HEK293 (cell line): ENCODE results near the gene HPCAL1.
A peak's percentile ranks its signal among the peaks of the same experiment; 100 is the strongest.
"Not testable (repeated sequence)": the region's sequence is repeated elsewhere in the genome, so short reads cannot be mapped to it uniquely, and the experiment has no call there.

Experiments
- CTCF ChIA-PET: fragments of 350-600 bp; formaldehyde crosslinking; extraction: SDS; loops from one replicate; lab custom pipeline; 2021; ENCODE audit warnings: antibody characterized with exemption; lab: Yijun Ruan, JAX
- POLR2A ChIA-PET: fragments of 300-600 bp; formaldehyde crosslinking; extraction: SDS; loops from one replicate; lab custom pipeline; 2020; ENCODE audit warnings: antibody characterized with exemption, inconsistent platforms; lab: Yijun Ruan, JAX
- H3K27ac ChIP-seq: fragments of 200-500 bp; sonication (Bioruptor generic); 2 replicates; pipeline ENCODE4 v1.5.1; 2014; ENCODE audit warnings: low read depth, low read length, control low read depth, inconsistent platforms; ENCODE audit errors: extremely low read depth
- H3K36me3 ChIP-seq, 2 experiments: fragments of 200-500 bp in 1 of 2; sonication (Bioruptor generic) in 1 of 2; 1 replicate in 1 of 2; 2 replicates in 1 of 2; pipeline ENCODE4 v1.5.1; 2014 to 2017; ENCODE audit warnings: inconsistent platforms in 2 of 2, low read length in 2 of 2; ENCODE audit not compliant: control insufficient read depth in 2 of 2, insufficient read depth in 1 of 2
- H3K4me1 ChIP-seq: fragments of 200-500 bp; sonication (Bioruptor generic); 2 replicates; pipeline ENCODE4 v1.5.1; 2014; ENCODE audit warnings: mild to moderate bottlenecking, low read length, inconsistent platforms; ENCODE audit not compliant: control insufficient read depth, insufficient read depth
- H3K4me3 ChIP-seq: 2 replicates; pipeline ENCODE4 v1.5.1; 2011; ENCODE audit warnings: low read depth, mild to moderate bottlenecking, control low read depth, low read length, moderate library complexity
- H3K9me3 ChIP-seq: fragments of 200-500 bp; sonication (Bioruptor generic); 2 replicates; pipeline ENCODE4 v1.5.1; 2014; ENCODE audit warnings: low read depth, low read length, inconsistent platforms; ENCODE audit not compliant: control insufficient read depth, insufficient read depth
- GLIS2 ChIP-seq: fragments of 450-650 bp; formaldehyde crosslinking; IDR thresholded peaks from 2 replicates; pipeline ENCODE4 v1.5.1; 2016; ENCODE audit warnings: missing biosample characterization, missing genetic modification characterization
- HOXA7 ChIP-seq: sonication (generic); formaldehyde crosslinking; IDR thresholded peaks from 2 replicates; pipeline ENCODE4 v1.8.1; 2022; ENCODE audit warnings: missing genetic modification reagents, borderline replicate concordance
- HOXC10 ChIP-seq: sonication (generic); formaldehyde crosslinking; IDR thresholded peaks from 2 replicates; pipeline ENCODE4 v1.8.1; 2023; ENCODE audit warnings: mild to moderate bottlenecking, missing genetic modification reagents
- MEIS1 ChIP-seq: sonication (generic); formaldehyde crosslinking; IDR thresholded peaks from 2 replicates; pipeline ENCODE4 v1.8.1; 2022; ENCODE audit warnings: missing genetic modification reagents, mild to moderate bottlenecking, borderline replicate concordance
- ZNF146 ChIP-seq: fragments of 450-650 bp; formaldehyde crosslinking; IDR thresholded peaks from 2 replicates; pipeline ENCODE4 v1.5.1; 2016; ENCODE audit warnings: missing biosample characterization, missing genetic modification characterization
- ZNF16 ChIP-seq: fragments of 450-650 bp; formaldehyde crosslinking; IDR thresholded peaks from 2 replicates; pipeline ENCODE4 v1.5.1; 2016; ENCODE audit warnings: low read depth, missing biosample characterization, missing genetic modification characterization
- ZNF19 ChIP-seq: fragments of 450-650 bp; formaldehyde crosslinking; IDR thresholded peaks from 2 replicates; pipeline ENCODE4; 2016; ENCODE audit warnings: missing biosample characterization, missing genetic modification characterization, low read depth
- ZNF266 ChIP-seq: fragments of 450-650 bp; formaldehyde crosslinking; IDR thresholded peaks from 2 replicates; pipeline ENCODE4 v1.5.1; 2016; ENCODE audit warnings: missing biosample characterization, missing genetic modification characterization, low read depth
- ZNF521 ChIP-seq: fragments of 450-650 bp; formaldehyde crosslinking; IDR thresholded peaks from 2 replicates; pipeline ENCODE4 v1.5.1; 2017; ENCODE audit warnings: missing biosample characterization, mild to moderate bottlenecking, missing genetic modification characterization
- ZNF792 ChIP-seq: fragments of 450-650 bp; formaldehyde crosslinking; IDR thresholded peaks from 2 replicates; pipeline ENCODE4 v1.5.1; 2016; ENCODE audit warnings: missing biosample characterization, missing genetic modification characterization
- TF ChIP-seq, protein P1 (sequence below): fragments of 450-650 bp; formaldehyde crosslinking; IDR thresholded peaks from 2 replicates; pipeline ENCODE4 v1.5.1; 2016; ENCODE audit warnings: missing biosample characterization, missing genetic modification characterization
- TF ChIP-seq, protein P2 (sequence below): fragments of 450-650 bp; formaldehyde crosslinking; IDR thresholded peaks from 2 replicates; pipeline ENCODE4 v1.5.1; 2016; ENCODE audit warnings: missing biosample characterization, missing genetic modification characterization
- TF ChIP-seq, protein P3 (sequence below): fragments of 450-650 bp; formaldehyde crosslinking; IDR thresholded peaks from 2 replicates; pipeline ENCODE4 v1.5.1; 2016; ENCODE audit warnings: missing biosample characterization, missing genetic modification characterization
- TF ChIP-seq, protein P4 (sequence below): fragments of 450-650 bp; formaldehyde crosslinking; IDR thresholded peaks from 2 replicates; pipeline ENCODE4 v1.5.1; 2016; ENCODE audit warnings: missing biosample characterization, missing genetic modification characterization

HPCAL1 gene

DNA sequence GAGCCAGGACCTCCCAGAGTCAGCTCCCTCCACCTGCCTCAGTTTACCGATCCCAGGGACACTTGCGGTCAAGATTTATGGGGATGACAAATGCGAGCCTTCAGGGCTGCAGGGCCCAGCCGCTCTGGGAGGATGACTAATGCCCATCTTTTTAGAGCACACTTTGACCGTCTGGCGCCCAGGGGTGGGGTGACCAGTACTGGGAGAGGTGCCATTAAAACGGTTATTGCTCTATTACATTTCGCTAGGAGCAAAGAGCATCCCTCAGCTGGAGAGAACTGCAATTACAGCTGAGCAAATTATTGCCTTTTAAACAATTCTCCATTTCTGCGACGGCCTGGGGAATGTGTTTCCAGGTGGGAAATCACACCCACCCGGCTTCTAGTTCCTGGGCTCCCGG lies 42.6 kb upstream of the HPCAL1 start (continued):
- TF ChIP-seq ZNF792 (tag by site-specific recombination) (no peak), ZNF19 (tag by site-specific recombination) (no peak), HOXA7 (CRISPR knock-in tag) (no peak)

DNA sequence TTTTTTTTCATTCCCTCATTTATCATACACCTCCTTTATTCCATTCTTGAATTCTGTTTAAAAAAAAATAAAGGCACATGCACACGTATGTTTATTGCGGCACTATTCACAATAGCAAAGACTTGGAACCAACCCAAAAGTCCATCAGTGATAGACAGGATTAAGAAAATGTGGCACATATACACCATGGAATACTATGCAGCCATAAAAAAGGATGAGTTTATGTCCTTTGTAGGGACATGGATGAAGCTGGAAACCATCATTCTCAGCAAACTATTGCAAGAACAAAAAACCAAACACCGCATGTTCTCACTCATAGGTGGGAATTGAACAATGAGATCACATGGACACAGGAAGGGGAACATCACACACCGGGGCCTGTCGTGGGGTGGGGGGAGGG lies 39.2 kb upstream of the HPCAL1 start:
- H3K4me1 ChIP-seq, H3K4me3 ChIP-seq, POLR2A ChIA-PET, H3K27ac ChIP-seq, H3K9me3 ChIP-seq, H3K36me3 ChIP-seq: not testable (repeated sequence)
- CTCF ChIA-PET = interaction anchor here (0.7 kb wide), 1 partner anchor 48 kb away, joined by 4 read pairs; no protein-coding TSS in a partner anchor
- TF ChIP-seq ZNF146 (tag by site-specific recombination) = peak; percentile 93

DNA sequence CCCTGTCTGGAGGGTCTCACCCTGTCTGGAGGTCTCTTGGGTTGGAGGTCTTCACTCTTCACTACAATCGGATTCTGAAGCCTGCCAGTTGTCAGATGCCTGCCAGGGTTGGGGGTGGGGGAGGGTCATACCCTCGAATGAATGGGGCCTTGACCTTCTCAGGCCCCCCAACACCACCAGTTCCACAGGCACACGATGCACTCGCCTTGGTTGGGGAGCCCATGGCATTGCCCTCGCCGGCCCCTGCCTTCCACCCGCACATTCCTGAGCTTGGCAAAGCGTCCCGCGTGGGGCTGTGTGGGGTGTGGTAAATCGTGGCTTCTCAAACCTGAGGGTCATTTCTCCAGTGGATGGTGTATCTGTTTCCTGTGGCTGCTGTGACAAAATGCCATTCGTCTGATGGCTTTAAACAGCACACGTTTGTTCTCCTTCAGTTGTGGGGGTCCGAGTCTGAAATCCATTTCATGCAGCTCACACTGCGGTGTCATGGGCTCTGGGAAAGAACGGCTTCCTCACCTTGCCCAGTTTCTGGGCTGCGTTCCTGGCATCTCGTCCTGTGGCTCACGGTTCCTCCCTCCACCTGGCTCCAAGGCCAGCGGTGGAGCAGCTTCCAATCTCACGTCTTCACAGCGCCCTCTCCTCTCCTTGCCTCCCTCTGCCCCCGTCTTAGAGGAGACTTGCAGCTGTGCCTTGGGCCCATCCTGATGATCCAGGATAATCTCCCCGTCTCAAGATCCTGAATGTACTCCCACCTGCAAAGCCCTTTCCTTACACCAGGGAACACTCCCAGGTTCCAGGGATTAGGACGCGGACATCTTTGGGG lies 38.0 kb upstream of the HPCAL1 start:
- ChIA-PET POLR2A (no interaction called here), CTCF (no interaction called here)
- no peaks in the 10 kb centered on the region for H3K4me1 ChIP-seq
- TF ChIP-seq, protein P1, sequence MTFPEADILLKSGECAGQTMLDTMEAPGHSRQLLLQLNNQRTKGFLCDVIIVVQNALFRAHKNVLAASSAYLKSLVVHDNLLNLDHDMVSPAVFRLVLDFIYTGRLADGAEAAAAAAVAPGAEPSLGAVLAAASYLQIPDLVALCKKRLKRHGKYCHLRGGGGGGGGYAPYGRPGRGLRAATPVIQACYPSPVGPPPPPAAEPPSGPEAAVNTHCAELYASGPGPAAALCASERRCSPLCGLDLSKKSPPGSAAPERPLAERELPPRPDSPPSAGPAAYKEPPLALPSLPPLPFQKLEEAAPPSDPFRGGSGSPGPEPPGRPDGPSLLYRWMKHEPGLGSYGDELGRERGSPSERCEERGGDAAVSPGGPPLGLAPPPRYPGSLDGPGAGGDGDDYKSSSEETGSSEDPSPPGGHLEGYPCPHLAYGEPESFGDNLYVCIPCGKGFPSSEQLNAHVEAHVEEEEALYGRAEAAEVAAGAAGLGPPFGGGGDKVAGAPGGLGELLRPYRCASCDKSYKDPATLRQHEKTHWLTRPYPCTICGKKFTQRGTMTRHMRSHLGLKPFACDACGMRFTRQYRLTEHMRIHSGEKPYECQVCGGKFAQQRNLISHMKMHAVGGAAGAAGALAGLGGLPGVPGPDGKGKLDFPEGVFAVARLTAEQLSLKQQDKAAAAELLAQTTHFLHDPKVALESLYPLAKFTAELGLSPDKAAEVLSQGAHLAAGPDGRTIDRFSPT (tag by site-specific recombination) = no peak
- TF ChIP-seq ZNF266 (no peak), HOXC10 (CRISPR knock-in tag) (no peak), ZNF16 (tag by site-specific recombination) (no peak)
- TF ChIP-seq, protein P2, sequence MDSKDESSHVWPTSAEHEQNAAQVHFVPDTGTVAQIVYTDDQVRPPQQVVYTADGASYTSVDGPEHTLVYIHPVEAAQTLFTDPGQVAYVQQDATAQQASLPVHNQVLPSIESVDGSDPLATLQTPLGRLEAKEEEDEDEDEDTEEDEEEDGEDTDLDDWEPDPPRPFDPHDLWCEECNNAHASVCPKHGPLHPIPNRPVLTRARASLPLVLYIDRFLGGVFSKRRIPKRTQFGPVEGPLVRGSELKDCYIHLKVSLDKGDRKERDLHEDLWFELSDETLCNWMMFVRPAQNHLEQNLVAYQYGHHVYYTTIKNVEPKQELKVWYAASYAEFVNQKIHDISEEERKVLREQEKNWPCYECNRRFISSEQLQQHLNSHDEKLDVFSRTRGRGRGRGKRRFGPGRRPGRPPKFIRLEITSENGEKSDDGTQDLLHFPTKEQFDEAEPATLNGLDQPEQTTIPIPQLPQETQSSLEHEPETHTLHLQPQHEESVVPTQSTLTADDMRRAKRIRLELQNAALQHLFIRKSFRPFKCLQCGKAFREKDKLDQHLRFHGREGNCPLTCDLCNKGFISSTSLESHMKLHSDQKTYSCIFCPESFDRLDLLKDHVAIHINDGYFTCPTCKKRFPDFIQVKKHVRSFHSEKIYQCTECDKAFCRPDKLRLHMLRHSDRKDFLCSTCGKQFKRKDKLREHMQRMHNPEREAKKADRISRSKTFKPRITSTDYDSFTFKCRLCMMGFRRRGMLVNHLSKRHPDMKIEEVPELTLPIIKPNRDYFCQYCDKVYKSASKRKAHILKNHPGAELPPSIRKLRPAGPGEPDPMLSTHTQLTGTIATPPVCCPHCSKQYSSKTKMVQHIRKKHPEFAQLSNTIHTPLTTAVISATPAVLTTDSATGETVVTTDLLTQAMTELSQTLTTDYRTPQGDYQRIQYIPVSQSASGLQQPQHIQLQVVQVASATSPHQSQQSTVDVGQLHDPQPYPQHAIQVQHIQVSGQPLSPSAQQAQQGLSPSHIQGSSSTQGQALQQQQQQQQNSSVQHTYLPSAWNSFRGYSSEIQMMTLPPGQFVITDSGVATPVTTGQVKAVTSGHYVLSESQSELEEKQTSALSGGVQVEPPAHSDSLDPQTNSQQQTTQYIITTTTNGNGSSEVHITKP = no peak
- H3K9me3 ChIP-seq = no peaks in the 10 kb centered on the region
- no peaks in the 10 kb centered on the region for H3K36me3 ChIP-seq
- H3K27ac ChIP-seq = no peak overlapping the region
- H3K4me3 ChIP-seq = no peak overlapping the region

DNA sequence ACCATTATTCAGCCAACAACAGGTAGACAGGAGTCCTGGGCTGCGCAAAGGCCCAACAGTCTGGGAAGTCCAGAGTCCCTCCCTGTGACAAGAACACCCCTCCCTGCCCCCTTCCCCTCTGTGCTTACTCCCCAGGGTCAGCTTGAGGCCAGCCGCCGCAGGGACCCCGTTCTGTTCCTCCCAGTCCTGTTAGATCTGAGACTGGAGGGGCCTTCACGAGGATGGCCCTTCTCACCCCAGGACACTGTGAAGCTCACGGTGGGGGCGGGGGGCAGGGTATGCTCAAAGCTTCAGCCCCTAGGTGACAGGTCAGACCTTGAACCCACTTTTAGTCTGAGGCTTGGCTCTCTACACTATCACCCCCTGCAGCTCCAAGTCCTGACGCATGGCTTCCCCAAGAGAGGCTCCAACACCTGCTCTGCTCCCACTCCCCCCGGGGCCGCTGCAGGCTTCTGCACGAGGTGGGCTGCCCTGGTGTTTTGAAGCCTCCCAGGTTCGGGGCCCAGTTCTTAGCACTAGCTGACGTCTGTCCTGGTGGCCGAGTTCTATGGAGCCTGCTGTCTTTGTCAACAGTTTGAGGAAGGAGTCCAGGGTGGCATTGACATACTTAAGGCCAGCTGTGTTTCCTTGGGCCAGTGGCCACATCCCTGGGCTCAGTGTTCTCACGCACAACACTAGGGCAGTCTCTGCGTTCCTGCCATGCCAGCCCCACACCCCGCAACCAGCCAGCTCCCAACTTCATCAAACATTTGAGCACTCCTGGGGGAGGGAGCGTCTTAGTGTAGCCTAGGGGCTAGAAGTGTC lies 37.2 kb upstream of the HPCAL1 start:
- Histone ChIP-seq H3K4me3 (no peak overlapping the region), H3K36me3 (no peaks in the 10 kb centered on the region), H3K27ac (no peak overlapping the region), H3K4me1 (no peaks in the 10 kb centered on the region), H3K9me3 (no peaks in the 10 kb centered on the region)
- ChIA-PET POLR2A (interaction anchor here (0.6 kb wide), 1 partner anchor 10 kb away, joined by 4 read pairs; no protein-coding TSS in a partner anchor), CTCF (interaction anchor here (0.6 to 0.7 kb wide), 2 partner anchors 133 to 143 kb away, joined by 3 read pairs; no protein-coding TSS in a partner anchor)
- TF ChIP-seq, protein P3, sequence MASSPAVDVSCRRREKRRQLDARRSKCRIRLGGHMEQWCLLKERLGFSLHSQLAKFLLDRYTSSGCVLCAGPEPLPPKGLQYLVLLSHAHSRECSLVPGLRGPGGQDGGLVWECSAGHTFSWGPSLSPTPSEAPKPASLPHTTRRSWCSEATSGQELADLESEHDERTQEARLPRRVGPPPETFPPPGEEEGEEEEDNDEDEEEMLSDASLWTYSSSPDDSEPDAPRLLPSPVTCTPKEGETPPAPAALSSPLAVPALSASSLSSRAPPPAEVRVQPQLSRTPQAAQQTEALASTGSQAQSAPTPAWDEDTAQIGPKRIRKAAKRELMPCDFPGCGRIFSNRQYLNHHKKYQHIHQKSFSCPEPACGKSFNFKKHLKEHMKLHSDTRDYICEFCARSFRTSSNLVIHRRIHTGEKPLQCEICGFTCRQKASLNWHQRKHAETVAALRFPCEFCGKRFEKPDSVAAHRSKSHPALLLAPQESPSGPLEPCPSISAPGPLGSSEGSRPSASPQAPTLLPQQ (tag by site-specific recombination) = no peak
- TF ChIP-seq, protein P4, sequence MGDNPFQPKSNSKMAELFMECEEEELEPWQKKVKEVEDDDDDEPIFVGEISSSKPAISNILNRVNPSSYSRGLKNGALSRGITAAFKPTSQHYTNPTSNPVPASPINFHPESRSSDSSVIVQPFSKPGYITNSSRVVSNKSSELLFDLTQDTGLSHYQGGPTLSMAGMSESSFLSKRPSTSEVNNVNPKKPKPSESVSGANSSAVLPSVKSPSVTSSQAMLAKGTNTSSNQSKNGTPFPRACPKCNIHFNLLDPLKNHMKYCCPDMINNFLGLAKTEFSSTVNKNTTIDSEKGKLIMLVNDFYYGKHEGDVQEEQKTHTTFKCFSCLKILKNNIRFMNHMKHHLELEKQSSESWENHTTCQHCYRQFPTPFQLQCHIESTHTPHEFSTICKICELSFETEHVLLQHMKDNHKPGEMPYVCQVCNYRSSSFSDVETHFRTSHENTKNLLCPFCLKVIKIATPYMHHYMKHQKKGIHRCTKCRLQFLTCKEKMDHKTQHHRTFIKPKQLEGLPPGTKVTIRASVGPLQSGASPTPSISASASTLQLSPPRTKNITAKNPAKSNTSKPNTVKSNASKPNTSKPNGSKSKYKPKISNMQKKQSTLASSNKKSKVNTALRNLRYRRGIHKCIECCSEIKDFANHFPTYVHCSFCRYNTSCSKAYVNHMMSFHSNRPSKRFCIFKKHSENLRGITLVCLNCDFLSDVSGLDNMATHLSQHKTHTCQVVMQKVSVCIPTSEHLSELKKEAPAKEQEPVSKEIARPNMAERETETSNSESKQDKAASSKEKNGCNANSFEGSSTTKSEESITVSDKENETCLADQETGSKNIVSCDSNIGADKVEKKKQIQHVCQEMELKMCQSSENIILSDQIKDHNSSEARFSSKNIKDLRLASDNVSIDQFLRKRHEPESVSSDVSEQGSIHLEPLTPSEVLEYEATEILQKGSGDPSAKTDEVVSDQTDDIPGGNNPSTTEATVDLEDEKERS = no peak
- TF ChIP-seq ZNF521 (tag by site-specific recombination) (no peak), MEIS1 (CRISPR knock-in tag) (no peak), GLIS2 (tag by site-specific recombination) (no peak)
